Testis (tissue), 5 donors: ENCODE results near the gene FAXDC2. TPM values are rescaled to one million over a fixed set of nuclear protein-coding genes. Genes with fewer than 3 reads are reported as not detected.
A peak's percentile ranks its signal among the peaks of the same experiment; 100 is the strongest.

ENCODE experiments used
- DNase-seq: peaks from one replicate; pipeline ENCODE4 v3.0.0-alpha.2; 2019
- H3K27ac ChIP-seq, 2 donors: fragments of 200-600 bp; sonication (generic); one replicate each; pipeline ENCODE4 v1.5.1; 2019
- H3K27me3 ChIP-seq: fragments of 200-600 bp; sonication (generic); one replicate; pipeline ENCODE4 v1.5.1; 2019
- H3K36me3 ChIP-seq: fragments of 200-600 bp; sonication (generic); one replicate; pipeline ENCODE4 v1.5.1; 2017; ENCODE audit warnings: low read depth; ENCODE audit errors: missing control alignments
- H3K4me1 ChIP-seq: fragments of 200-600 bp; sonication (generic); one replicate; pipeline ENCODE4 v1.5.1; 2019
- H3K4me3 ChIP-seq, 2 donors: fragments of 200-600 bp; sonication (generic); one replicate each; pipeline ENCODE4 v1.5.1; 2017 to 2019
- H3K9me3 ChIP-seq: fragments of 200-600 bp; sonication (generic); one replicate; pipeline ENCODE4 v1.5.1; 2017
- POLR2A ChIP-seq: fragments of 450-650 bp; IDR thresholded peaks from one replicate; pipeline ENCODE4 v1.6.1; 2017; ENCODE audit warnings: antibody characterized with exemption, mild to moderate bottlenecking, moderate library complexity
- WGBS, 2 donors: methylation state at CpG; one replicate each; pipeline ENCODE4 v1.1.5; 2018; 5-methylcytosine and 5-hydroxymethylcytosine counted together
- intact Hi-C: fragments of 100-400 bp; cut with DNase I; formaldehyde crosslinking; loops from one replicate; pipeline ENCODE4 v1.15.1; 2023; ENCODE audit warnings: low total_unique reads
- long read RNA-seq, 2 donors: transcript quantifications; one replicate each; lab custom pipeline, GENCODE V29; 2026
- polyA plus RNA-seq: library from polyadenylated mRNA; stranded (reverse); fragments of 350-450 nt; fragmentation: Illumina TruSeq; extraction: RNeasy Lipid Tissue Mini Kit (QIAGEN cat#74804); gene quantifications from one replicate; pipeline ENCODE4 v1.2.3, GENCODE V29; 2014; ENCODE audit warnings: low read depth, low replicate concordance; ENCODE audit not compliant: insufficient read depth
- total RNA-seq, 2 donors: library from RNA; depleted of rRNA; stranded (reverse); fragments of >200 nt; gene quantifications; one replicate each; pipeline ENCODE4 v1.2.3, GENCODE V29; 2016
- TF ChIP-seq, protein P1 (sequence below), 3 experiments: fragments of 450-650 bp in 2 of 3; fragments of 200-600 bp in 1 of 3; sonication (generic) in 1 of 3; IDR thresholded peaks; one replicate each; pipeline ENCODE4 v1.5.1; 2016 to 2019; ENCODE audit warnings: antibody characterized with exemption in 3 of 3, mild to moderate bottlenecking in 2 of 3, moderate library complexity in 1 of 3

FAXDC2 gene, protein sequence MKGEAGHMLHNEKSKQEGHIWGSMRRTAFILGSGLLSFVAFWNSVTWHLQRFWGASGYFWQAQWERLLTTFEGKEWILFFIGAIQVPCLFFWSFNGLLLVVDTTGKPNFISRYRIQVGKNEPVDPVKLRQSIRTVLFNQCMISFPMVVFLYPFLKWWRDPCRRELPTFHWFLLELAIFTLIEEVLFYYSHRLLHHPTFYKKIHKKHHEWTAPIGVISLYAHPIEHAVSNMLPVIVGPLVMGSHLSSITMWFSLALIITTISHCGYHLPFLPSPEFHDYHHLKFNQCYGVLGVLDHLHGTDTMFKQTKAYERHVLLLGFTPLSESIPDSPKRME
- total RNA-seq (10 to 100 TPM; 54.7 to 76.8 TPM), polyA plus RNA-seq (32.5 TPM)
- long read RNA-seq, donor 1, partial matches to known transcripts: 0 of 2 reads
- long read RNA-seq, donor 1, other reads (novel, unspliced or antisense): 0 of 2 reads
- long read RNA-seq, donor 2, partial matches to known transcripts: 95 of 97 reads
- long read RNA-seq, donor 2, other reads (novel, unspliced or antisense): 0 of 97 reads

DNA sequence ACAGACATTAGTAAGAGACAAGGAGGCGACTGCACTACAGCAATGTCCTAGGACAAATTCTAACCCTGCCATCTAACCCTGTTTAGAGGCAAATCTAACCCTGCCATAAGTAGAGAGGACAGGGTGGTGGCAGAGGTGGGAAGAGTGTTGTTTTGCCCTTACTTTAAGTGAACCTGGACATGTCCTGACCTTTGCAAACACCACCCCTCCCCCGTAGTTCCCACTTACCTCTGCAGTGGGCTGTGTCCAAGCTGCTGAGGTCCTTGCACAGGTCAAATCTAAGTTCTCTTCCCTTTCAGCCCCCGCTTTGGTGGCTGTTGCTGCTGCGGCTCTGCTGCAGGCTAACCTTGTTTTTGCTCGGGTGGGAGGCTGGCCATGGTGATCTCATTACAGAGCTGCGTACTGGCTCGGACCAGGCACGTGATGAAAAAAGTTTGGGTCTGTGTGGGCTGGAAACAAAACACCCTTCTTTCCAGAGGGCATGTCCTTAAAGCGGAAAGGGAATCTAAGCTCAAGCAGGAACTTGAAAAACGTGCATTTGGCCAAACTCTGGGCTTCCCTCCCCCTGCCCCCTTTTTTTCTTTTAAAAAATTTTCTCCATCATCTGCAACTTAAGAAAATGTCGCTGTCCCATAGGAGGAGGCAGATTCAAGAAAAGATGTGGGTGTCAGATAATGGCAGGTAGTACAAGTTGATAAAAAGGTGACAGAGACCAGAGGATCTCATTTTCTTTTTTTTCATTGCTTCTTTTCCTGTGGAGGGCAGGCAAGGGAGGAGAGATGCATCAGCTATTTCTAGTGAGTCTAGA is at the start of gene FAXDC2:
Gene FAXDC2, minus strand, starts transcription at position 349 of the 808 bp plus-strand sequence. CDS start 12,425 bp downstream, outside the sequence.
- Histone ChIP-seq H3K4me1 (peaks cover 18% of the 10 kb centered on the region), H3K36me3 (no peaks in the 10 kb centered on the region), H3K9me3 (no peaks in the 10 kb centered on the region), H3K4me3 (peak within 1 kb of the TSS; percentile 62 to 67), H3K27me3 (no peaks in the 10 kb centered on the region), H3K27ac (peak within 1 kb of the TSS; percentile 82 to 90)
- 14 to 15% methylated on average over 11 of the region's 11 CpGs for WGBS, 2 donors
- no peak for TF ChIP-seq POLR2A
- TF ChIP-seq, protein P1, sequence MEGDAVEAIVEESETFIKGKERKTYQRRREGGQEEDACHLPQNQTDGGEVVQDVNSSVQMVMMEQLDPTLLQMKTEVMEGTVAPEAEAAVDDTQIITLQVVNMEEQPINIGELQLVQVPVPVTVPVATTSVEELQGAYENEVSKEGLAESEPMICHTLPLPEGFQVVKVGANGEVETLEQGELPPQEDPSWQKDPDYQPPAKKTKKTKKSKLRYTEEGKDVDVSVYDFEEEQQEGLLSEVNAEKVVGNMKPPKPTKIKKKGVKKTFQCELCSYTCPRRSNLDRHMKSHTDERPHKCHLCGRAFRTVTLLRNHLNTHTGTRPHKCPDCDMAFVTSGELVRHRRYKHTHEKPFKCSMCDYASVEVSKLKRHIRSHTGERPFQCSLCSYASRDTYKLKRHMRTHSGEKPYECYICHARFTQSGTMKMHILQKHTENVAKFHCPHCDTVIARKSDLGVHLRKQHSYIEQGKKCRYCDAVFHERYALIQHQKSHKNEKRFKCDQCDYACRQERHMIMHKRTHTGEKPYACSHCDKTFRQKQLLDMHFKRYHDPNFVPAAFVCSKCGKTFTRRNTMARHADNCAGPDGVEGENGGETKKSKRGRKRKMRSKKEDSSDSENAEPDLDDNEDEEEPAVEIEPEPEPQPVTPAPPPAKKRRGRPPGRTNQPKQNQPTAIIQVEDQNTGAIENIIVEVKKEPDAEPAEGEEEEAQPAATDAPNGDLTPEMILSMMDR (IDR thresholded peaks at IDR 0.05): no peak
- intact Hi-C loops: no loop called here
- DNase-seq: peak; percentile 92

DNA sequence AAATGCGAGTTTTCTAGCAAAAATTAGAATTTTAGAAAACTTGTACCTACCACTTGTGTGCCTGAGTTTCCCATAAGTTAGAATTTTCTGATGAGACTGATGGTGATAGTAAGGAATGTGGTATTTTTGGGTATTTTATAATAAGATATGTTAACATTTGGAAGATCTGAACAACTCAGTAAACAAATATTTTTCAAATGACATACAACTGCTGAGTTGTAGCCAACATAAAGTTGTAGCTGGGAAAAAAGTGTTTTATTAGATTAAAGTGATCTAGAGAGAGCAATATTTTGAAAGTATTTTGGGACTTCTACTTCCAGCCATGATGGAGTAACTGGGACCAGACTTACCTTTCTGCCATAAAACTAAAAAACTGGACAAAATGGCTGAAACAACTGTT is 49.7 kb upstream of the FAXDC2 start:
- intact Hi-C loops: no loop called here
- no peaks in the 10 kb centered on the region for H3K9me3 ChIP-seq
- no peak for DNase-seq
- H3K36me3 ChIP-seq: no peaks in the 10 kb centered on the region
- no peak overlapping the region for H3K4me3 ChIP-seq
- H3K27me3 ChIP-seq: no peaks in the 10 kb centered on the region
- H3K27ac ChIP-seq: peak overlapping the region; percentile 3 to 83
- no peak for TF ChIP-seq POLR2A
- TF ChIP-seq, protein P1 (IDR thresholded peaks at IDR 0.05): no peak
- H3K4me1 ChIP-seq: peaks cover 3% of the 10 kb centered on the region
- 71 to 82% methylated on average over 1 of the region's 1 CpG for WGBS, 2 donors

DNA sequence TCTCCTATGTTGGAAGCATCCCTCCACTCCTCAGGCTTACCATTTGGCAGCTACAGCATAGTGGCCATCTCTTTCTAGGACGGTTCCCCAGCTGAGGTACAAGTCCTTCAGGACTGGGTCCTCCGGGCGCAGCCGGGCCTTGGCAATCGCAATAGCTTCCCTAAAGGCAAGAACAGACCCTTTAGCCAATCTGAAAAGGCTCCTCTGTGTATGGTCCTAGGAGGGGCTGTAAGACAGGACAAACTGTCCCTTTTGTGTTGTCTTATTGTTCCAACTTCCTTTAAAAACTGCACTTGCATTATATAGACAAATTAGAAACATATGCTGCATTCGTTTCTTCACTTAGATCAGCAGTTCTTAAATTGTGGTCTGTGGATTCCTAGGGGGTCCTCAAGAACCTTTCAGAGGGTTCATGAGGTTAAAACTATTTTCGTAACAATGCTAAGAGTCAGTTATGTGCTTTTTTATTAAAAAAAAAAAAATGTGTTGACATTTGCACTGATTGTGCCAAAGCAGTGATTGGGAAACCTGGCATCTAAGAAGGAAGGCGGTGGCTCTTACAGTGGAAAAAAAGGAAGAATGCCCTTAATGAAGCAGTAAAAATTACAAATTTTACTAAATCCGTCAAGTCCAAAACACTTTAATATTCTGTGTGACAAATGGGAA is 48.9 kb upstream of the FAXDC2 start:
- intact Hi-C loops: no loop called here
- H3K36me3 ChIP-seq: no peaks in the 10 kb centered on the region
- no peaks in the 10 kb centered on the region for H3K27me3 ChIP-seq
- TF ChIP-seq POLR2A: no peak
- TF ChIP-seq, protein P1 (IDR thresholded peaks at IDR 0.05): no peak
- H3K9me3 ChIP-seq: no peaks in the 10 kb centered on the region
- H3K4me1 ChIP-seq: peaks cover 3% of the 10 kb centered on the region
- H3K27ac ChIP-seq: peak overlapping the region; percentile 48 to 83
- peak; percentile 31 for DNase-seq
- WGBS, 2 donors: 63 to 68% methylated on average over 9 of the region's 9 CpGs
- no peak overlapping the region for H3K4me3 ChIP-seq

DNA sequence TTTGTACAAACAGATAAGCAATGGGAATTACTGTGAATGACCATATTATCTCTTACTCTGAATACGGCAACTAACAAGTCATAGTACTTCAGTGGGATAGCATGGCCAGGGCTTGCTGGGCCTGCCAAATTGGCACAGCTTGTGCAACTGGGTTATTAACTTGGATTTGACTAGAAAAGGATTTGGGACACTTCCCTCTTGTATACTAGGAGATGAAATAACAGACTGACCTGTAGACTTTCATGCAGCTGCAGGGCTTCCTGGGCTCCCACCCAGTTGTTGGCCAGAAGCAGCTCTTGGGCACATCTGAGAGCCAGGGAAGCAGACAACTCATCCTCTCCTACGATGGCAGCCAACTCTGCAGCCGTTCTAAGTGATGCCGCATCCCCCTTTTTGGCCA is 47.8 kb upstream of the FAXDC2 start:
- intact Hi-C loops: no loop called here
- peak overlapping the region; percentile 48 to 83 for H3K27ac ChIP-seq
- peak; percentile 26 for DNase-seq
- whole genome bisulfite sequencing, 2 donors: 61 to 84% methylated on average over 4 of the region's 4 CpGs
- peaks cover 3% of the 10 kb centered on the region for H3K4me1 ChIP-seq
- no peaks in the 10 kb centered on the region for H3K27me3 ChIP-seq
- no peaks in the 10 kb centered on the region for H3K9me3 ChIP-seq
- no peaks in the 10 kb centered on the region for H3K36me3 ChIP-seq
- no peak overlapping the region for H3K4me3 ChIP-seq
- TF ChIP-seq POLR2A: no peak
- TF ChIP-seq, protein P1 (IDR thresholded peaks at IDR 0.05): no peak
